GM12878 (cell line): Measurements from ENCODE around the gene ANO2. TPM values are rescaled to one million over a fixed set of nuclear protein-coding genes. Genes with fewer than 3 reads are reported as not detected.

ENCODE experiments used
- ATAC-seq: fragments of 200-7000 bp; cut with Tn5 transposase; 3 replicates; pipeline ENCODE4 v1.9.1; 2020; ENCODE audit warnings: mild to moderate bottlenecking, moderate library complexity
- BruUV-seq: library from RNA; stranded (reverse); fragments of 400-500 nt; replicated peaks from 2 replicates; lab custom pipeline; 2021; lab: Mats Ljungman, UMichigan
- CTCF ChIA-PET: fragments of 300-600 bp; sonication (Branson Sonifier 250); formaldehyde crosslinking; extraction: SDS; loops from one replicate; lab custom pipeline; 2021; ENCODE audit warnings: inconsistent platforms; lab: Yijun Ruan, JAX
- POLR2A ChIA-PET: fragments of 350-600 bp; formaldehyde crosslinking; extraction: SDS; loops from one replicate; lab custom pipeline; 2021; ENCODE audit warnings: inconsistent platforms; lab: Charles Lee
- RAD21 ChIA-PET: fragments of 300-600 bp; sonication (Branson Sonifier 250); formaldehyde crosslinking; loops from one replicate; lab custom pipeline; 2023; ENCODE audit warnings: antibody characterized with exemption; ENCODE audit not compliant: unreplicated experiment; lab: Charles Lee
- SMC1A ChIA-PET: fragments of 300-600 bp; sonication (Branson Sonifier 250); formaldehyde crosslinking; loops from one replicate; lab custom pipeline; 2023; ENCODE audit not compliant: unreplicated experiment, uncharacterized antibody; lab: Charles Lee
- DNase-seq: peaks from one replicate; pipeline ENCODE4 v3.0.0-alpha.2; 2011; ENCODE audit warnings: low read depth, low spot score
- FAIRE-seq: peaks from 3 replicates; lab custom pipeline; 2011; peaks lifted over from hg19 to GRCh38; lab: Jason Lieb, UNC
- H2AFZ ChIP-seq: 2 replicates; pipeline ENCODE4 v1.6.0; 2011; ENCODE audit warnings: low read depth, low read length, control low read depth; ENCODE audit not compliant: control insufficient read depth
- H3K27ac ChIP-seq: 2 replicates; pipeline ENCODE4 v1.5.1; 2011; ENCODE audit warnings: control low read depth; ENCODE audit not compliant: control insufficient read depth, insufficient read depth
- H3K27me3 ChIP-seq, 2 experiments: replicated peaks in 1 of 2; 2 replicates each; pipeline versions ENCODE4 v1.6.0 to v1.6.1; 2011; ENCODE audit warnings: low read length in 1 of 2; ENCODE audit not compliant: control insufficient read depth in 2 of 2, insufficient read depth in 2 of 2
- H3K36me3 ChIP-seq, 2 experiments: 2 replicates each; pipeline ENCODE4 v1.5.1; 2011; ENCODE audit warnings: low read length in 1 of 2; ENCODE audit not compliant: control insufficient read depth in 2 of 2, insufficient read depth in 2 of 2
- H3K4me1 ChIP-seq: 2 replicates; pipeline ENCODE4 v1.6.1; 2011; ENCODE audit warnings: mild to moderate bottlenecking, low read length, moderate library complexity, mixed read lengths; ENCODE audit not compliant: control insufficient read depth, insufficient read depth
- H3K4me2 ChIP-seq: 2 replicates; pipeline ENCODE4 v1.6.0; 2011; ENCODE audit warnings: control low read depth; ENCODE audit not compliant: control insufficient read depth, insufficient read depth
- H3K4me3 ChIP-seq: fragments of 200-600 bp; sonication (generic); 2 replicates; pipeline ENCODE4 v1.5.1; 2016
- H3K79me2 ChIP-seq: 2 replicates; pipeline ENCODE4 v1.6.0; 2011; ENCODE audit warnings: low read length; ENCODE audit not compliant: control insufficient read depth, insufficient read depth
- H3K9ac ChIP-seq: 2 replicates; pipeline ENCODE4 v1.8.0; 2011; ENCODE audit warnings: low read length, control low read depth, mixed read lengths; ENCODE audit not compliant: control insufficient read depth, insufficient read depth
- H3K9me3 ChIP-seq: replicated peaks from 3 replicates; pipeline ENCODE4 v1.5.1; 2011; ENCODE audit warnings: mild to moderate bottlenecking, low read length; ENCODE audit not compliant: control insufficient read depth, insufficient read depth
- H4K20me1 ChIP-seq: 2 replicates; pipeline ENCODE4 v1.6.0; 2011; ENCODE audit not compliant: control insufficient read depth, insufficient read depth
- ESRRA ChIP-seq: IDR thresholded peaks from 2 replicates; pipeline ENCODE4 v1.6.1; 2012; ENCODE audit warnings: mild to moderate bottlenecking, low read length, improper control_type of control experiment
- MYB ChIP-seq: fragments of 150-350 bp; IDR thresholded peaks from 2 replicates; pipeline ENCODE4 v1.6.1; 2014; ENCODE audit warnings: mild to moderate bottlenecking, low read depth, low read length, borderline replicate concordance
- NFXL1 ChIP-seq: fragments of 450-650 bp; IDR thresholded peaks from 2 replicates; pipeline ENCODE4 v1.6.1; 2017; ENCODE audit warnings: antibody characterized with exemption, mild to moderate bottlenecking, borderline replicate concordance
- POU2F2 ChIP-seq: IDR thresholded peaks from 3 replicates; pipeline ENCODE4 v1.6.1; 2011; ENCODE audit warnings: low read depth, mild to moderate bottlenecking, low read length, borderline replicate concordance
- RB1 ChIP-seq: fragments of 450-650 bp; formaldehyde crosslinking; IDR thresholded peaks from 2 replicates; pipeline ENCODE4 v1.6.1; 2017; ENCODE audit warnings: mild to moderate bottlenecking, borderline replicate concordance
- RCOR1 ChIP-seq: conservative IDR thresholded peaks from 2 replicates; pipeline ENCODE4 v1.6.1; 2012; ENCODE audit warnings: low read depth, low read length, improper control_type of control experiment
- SMC3 ChIP-seq: IDR thresholded peaks from 2 replicates; pipeline ENCODE4 v1.6.1; 2011; ENCODE audit warnings: low read length, improper control_type of control experiment, borderline replicate concordance
- ZNF207 ChIP-seq: fragments of 450-650 bp; IDR thresholded peaks from 2 replicates; pipeline ENCODE4 v1.6.1; 2014; ENCODE audit warnings: antibody characterized with exemption, mild to moderate bottlenecking, borderline replicate concordance
- ZNF24 ChIP-seq: fragments of 450-650 bp; IDR thresholded peaks from 2 replicates; pipeline ENCODE4 v1.6.1; 2017; ENCODE audit warnings: antibody characterized with exemption, mild to moderate bottlenecking
- WGBS: methylation state at CpG from one replicate; pipeline ENCODE4 v1.1.6; 2016; ENCODE audit warnings: low lambda C conversion rate; ENCODE audit not compliant: insufficient replicate concordance, insufficient coverage; ENCODE audit errors: missing lambda C conversion rate; 5-methylcytosine and 5-hydroxymethylcytosine counted together
- in situ Hi-C: fragments of 300-500 bp; cut with MboI; formaldehyde crosslinking; loops from 9 replicates; pipeline ENCODE4 v1.14.3; 2018; ENCODE audit warnings: mixed read lengths
- intact Hi-C: fragments of 100-400 bp; cut with micrococcal nuclease; formaldehyde crosslinking; loops from one replicate; pipeline ENCODE4 v1.14.2; 2022; ENCODE audit not compliant: unreplicated experiment
- polyA plus RNA-seq, 11 experiments: library from polyadenylated mRNA; depleted of rRNA in 4 of 11; unstranded in 6 of 11; stranded (reverse) in 5 of 11; fragments of >200 nt; fragmentation: Nextera tagmentation in 4 of 11; fragmentation: Illumina TruSeq in 1 of 11; extraction: Ambion mirVana in 4 of 11; extraction: Trizol in 1 of 11; gene quantifications; 1 replicate in 1 of 11; 2 replicates in 10 of 11; pipeline versions ENCODE4 v1.2.1 to v1.2.3, GENCODE V29; 2011 to 2016; ENCODE audit warnings: inconsistent platforms in 2 of 11, missing spikeins in 2 of 11, low read depth in 1 of 11
- total RNA-seq, 4 experiments: library from RNA; depleted of rRNA in 3 of 4; stranded (reverse); fragments of >200 nt in 3 of 4; fragmentation: Illumina TruSeq in 1 of 4; extraction: Trizol in 1 of 4; gene quantifications; 2 replicates each; pipeline versions ENCODE4 v1.2.1 to v1.2.3, GENCODE V29; 2013 to 2021
- TF ChIP-seq, protein P1 (sequence below): fragments of 450-650 bp; IDR thresholded peaks from 2 replicates; pipeline ENCODE4 v1.6.1; 2017; ENCODE audit warnings: borderline replicate concordance

Gene ANO2
- total and polyA plus RNA-seq, 10 of the 15 experiments (the other 5 are each of a cell fraction or from before 2014, with no cell fraction given), result not detected

- Histone ChIP-seq H3K4me1 (no peaks in the 10 kb centered on the region; the same call in 1 of the 2 replicates), H4K20me1 (no peaks in the 10 kb centered on the region), H3K27ac (no peak overlapping the region), H3K9ac (no peak overlapping the region), H3K36me3 (no peaks in the 10 kb centered on the region), H3K27me3 (no peaks in the 10 kb centered on the region), H3K4me2 (no peak overlapping the region), H3K4me3 (no peak overlapping the region), H3K79me2 (no peaks in the 10 kb centered on the region), H3K9me3 (no peaks in the 10 kb centered on the region), H2AFZ (no peak overlapping the region)
- SMC1A ChIA-PET, result no interaction called here
- DNase-seq, result no peak
- POLR2A ChIA-PET, result no interaction called here
- in situ Hi-C loops (no loop called here), intact Hi-C loops (no loop called here)
- CTCF ChIA-PET, result no interaction called here
- WGBS, result 3% methylated on average over 2 of the region's 2 CpGs
- no TSS peak for BruUV-seq
- no peak for FAIRE-seq
- no peak for ATAC-seq
- RAD21 ChIA-PET, result no interaction called here
- TF ChIP-seq, protein P1, sequence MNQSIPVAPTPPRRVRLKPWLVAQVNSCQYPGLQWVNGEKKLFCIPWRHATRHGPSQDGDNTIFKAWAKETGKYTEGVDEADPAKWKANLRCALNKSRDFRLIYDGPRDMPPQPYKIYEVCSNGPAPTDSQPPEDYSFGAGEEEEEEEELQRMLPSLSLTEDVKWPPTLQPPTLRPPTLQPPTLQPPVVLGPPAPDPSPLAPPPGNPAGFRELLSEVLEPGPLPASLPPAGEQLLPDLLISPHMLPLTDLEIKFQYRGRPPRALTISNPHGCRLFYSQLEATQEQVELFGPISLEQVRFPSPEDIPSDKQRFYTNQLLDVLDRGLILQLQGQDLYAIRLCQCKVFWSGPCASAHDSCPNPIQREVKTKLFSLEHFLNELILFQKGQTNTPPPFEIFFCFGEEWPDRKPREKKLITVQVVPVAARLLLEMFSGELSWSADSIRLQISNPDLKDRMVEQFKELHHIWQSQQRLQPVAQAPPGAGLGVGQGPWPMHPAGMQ, result no peak
- no peak for TF ChIP-seq ESRRA
- TF ChIP-seq NFXL1, result no peak
- TF ChIP-seq SMC3, result no peak
- no peak for TF ChIP-seq ZNF207
Observed at GRCh38 chr12:5684989-5685388, 260.1 kb downstream of the ANO2 start.

GRCh38 chr12:5682581-5682980 lies 262.5 kb downstream of the ANO2 start:
- Histone ChIP-seq H3K27me3 (no peaks in the 10 kb centered on the region), H2AFZ (no peak overlapping the region), H3K4me1 (no peaks in the 10 kb centered on the region; the same call in 1 of the 2 replicates), H3K9me3 (no peaks in the 10 kb centered on the region), H3K4me3 (no peak overlapping the region), H4K20me1 (no peaks in the 10 kb centered on the region), H3K27ac (no peak overlapping the region), H3K79me2 (no peaks in the 10 kb centered on the region), H3K36me3 (no peaks in the 10 kb centered on the region), H3K4me2 (no peak overlapping the region), H3K9ac (no peak overlapping the region)
- FAIRE-seq, result no peak
- ChIA-PET POLR2A (no interaction called here), CTCF (interaction anchor here (0.6 kb wide), 1 partner anchor 291 kb away, joined by 3 read pairs; no protein-coding TSS in a partner anchor), RAD21 (no interaction called here), SMC1A (interaction anchor here (0.6 to 0.7 kb wide), 2 partner anchors 16 to 498 kb away, joined by 3 read pairs; no protein-coding TSS in a partner anchor)
- intact Hi-C loops, result no loop called here
- BruUV-seq, result no TSS peak
- DNase-seq, result no peak
- whole genome bisulfite sequencing, result 19% methylated on average over 3 of the region's 3 CpGs
- in situ Hi-C loops, result no loop called here
- ATAC-seq, result no peak
- TF ChIP-seq RCOR1 (no peak), RB1 (no peak), POU2F2 (no peak), ZNF24 (no peak), MYB (no peak)
